Umbilical cord (tissue), 2 donors: ENCODE data around the gene MSTO1. TPM values are rescaled to one million over a fixed set of nuclear protein-coding genes. Genes with fewer than 3 reads are reported as not detected.
"Not testable (repeated sequence)": the region's sequence is repeated elsewhere in the genome, so short reads cannot be mapped to it uniquely, and the experiment has no call there.

Experiments
- DNase-seq: peaks from one replicate; pipeline ENCODE4 v3.0.0-alpha.2; 2015; ENCODE audit warnings: low spot score
- total RNA-seq: library from RNA; depleted of rRNA; stranded (reverse); fragments of >200 nt; gene quantifications from one replicate; pipeline ENCODE4 v1.2.3, GENCODE V29; 2014; ENCODE audit warnings: low replicate concordance; ENCODE audit not compliant: insufficient read depth

MSTO1 gene
- total RNA-seq, 1 donor from 2014 or later = 7.9 TPM

DNA sequence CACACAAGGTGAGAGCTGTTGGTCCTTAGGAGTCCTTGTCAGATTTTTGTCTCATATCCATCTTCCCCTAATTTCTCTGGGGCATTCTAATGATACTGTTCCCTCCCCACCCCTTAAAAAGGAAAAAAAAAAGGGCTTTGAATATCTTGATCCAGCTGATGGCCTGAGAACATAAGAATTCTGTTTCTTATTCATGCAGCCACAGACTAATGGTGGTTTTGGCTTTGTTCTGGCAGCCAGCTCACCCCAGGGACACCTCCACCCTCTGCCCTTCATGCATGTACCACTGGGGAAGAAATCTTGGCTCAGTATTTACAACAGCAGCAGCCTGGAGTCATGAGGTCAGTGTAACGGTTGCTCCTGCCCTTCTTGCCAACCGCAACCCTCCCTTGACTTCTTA, 3.2 kb downstream of the MSTO1 start:
- DNase-seq = not testable (repeated sequence)

DNA sequence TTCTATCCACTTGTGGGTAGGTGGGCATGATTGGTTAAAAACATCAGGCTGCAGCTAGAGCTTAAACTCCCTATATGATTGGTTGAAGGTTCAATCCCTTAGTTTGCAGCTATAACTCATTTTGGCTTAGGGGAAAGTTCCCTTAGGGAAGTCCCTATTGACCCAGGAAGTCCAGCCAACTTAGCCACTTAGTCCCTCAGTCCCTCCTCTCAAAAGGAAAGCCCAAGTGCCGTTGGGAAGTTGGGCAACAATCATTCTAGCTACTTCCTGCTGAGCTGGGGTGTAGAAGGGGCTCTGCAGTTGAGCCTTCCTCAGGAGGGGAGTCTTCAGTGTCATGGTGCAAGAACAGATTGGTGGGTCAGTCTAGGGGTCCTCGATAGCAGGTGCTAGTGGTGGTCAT, 12.2 kb downstream of the MSTO1 start:
- no peak for DNase-seq

DNA sequence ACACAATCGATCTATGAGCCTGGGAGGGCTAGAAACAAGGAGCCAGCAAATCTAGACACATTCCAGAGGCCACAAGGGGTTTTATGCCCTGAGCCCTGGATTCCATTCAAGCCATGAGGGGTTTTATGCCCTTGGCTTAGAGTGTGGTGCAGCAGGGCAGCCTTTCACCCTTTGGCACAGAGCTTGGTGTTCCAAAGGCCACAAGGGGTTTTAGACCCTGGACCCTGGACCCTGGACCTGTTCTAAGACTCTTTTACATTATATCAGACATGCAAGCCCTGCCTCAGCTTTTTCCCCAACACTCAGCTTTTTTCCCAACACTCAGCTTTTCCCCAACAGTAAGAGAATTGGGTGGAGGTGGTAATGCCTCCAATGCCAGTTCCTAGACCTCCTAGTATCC, 13.3 kb downstream of the MSTO1 start:
- DNase-seq = no peak

DNA sequence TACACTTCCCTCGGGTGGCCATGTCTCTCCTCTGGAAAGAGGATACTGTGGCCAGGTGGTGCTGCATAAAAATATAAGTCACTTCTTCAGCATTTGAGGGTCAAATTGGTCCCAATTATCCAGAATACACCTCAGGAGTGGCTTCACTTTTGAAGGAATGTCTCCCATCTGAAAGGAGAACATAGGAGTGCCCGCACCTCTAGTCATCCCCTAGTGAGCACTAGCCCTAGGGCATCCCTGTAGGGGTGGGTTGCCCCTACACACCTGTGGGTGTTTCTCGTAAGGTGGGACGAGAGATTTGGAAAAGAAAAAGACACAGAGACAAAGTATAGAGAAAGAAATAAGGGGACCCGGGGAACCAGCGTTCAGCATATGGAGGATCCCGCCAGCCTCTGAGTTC, 16.4 kb downstream of the MSTO1 start:
- DNase-seq = not testable (repeated sequence)

DNA sequence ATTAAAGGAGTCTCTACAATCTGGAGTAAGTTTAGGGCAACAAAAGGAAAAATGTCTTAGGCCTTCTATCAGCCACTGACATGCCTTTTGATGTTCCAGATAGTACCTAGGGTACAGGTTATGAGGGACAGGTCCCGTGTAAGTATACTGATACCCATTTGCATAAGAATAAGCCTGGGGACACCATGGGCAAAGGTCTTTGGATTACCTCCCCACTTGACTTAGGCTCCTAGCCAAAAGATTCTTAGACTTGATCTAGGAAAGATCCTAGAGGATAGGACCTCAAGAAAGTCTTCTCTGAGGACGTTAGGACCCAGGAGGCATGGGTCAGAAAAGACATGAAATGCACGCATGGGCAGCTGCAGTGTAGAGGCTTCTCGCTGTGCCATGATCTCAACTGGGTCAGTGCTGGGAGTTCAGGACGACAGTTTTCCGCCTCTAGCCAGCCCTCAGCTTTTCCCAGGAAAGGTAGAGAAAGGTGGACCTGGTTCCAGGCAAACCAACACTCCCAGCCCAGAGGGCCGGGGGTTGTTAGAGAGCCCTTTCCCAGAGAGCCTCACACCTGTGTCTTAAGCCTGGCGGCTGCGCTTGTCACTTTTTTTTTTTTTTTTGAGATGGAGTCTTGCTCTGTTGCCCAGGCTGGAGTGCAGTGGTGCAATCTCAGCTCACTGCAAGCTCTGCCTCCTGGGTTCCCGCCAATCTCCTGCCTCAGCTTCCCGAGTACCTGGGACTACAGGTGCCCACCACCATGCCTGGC, 26.6 kb downstream of the MSTO1 start:
- DNase-seq = no peak

DNA sequence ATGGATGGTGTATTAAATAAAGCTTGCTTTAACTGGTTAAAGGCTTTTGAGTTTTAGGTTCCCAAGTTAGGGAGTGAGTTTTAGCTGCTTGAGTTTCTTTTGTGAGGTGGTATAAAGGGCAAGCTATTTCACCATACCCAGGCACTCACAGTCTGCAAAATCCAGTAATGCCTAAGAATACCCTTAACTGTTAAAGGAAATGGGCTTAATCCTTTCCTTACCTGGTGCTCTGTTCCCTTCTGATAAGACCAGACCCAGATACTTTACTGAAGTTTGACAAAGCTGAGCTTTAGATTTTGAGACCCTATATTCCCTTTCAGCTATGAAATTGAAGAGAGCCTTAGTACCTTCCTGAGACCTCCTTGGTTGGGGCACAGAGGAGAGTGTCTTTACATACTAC, 30.3 kb downstream of the MSTO1 start:
- no peak for DNase-seq

DNA sequence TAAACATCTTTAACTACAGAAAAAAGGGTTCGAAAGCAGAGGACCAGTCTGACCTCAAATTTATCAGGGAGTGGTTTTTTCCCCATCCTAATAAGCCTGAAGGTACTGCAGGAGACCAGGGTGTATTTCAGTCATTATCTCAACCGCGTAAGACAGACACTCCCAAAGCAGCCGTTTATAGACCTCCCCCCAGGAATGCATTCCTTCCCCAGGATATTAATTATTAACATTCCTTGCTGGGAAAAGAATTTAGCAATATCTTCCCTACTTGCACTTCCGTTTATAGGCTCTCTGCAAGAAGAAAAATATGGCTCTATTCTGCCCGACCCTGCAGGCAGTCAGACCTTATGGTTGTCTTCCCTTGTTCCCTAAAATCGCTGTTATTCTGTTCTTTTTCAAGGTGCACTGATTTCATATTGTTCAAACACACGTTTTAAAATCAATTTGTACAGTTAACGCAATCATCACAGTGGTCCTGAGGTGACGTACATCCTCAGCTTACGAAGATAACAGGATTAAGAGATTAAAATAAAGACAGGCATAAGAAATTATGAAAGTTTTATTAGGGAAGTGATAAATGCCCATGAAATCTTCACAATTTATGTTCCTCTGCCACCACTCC, 32.7 kb downstream of the MSTO1 start:
- DNase-seq = not testable (repeated sequence)

DNA sequence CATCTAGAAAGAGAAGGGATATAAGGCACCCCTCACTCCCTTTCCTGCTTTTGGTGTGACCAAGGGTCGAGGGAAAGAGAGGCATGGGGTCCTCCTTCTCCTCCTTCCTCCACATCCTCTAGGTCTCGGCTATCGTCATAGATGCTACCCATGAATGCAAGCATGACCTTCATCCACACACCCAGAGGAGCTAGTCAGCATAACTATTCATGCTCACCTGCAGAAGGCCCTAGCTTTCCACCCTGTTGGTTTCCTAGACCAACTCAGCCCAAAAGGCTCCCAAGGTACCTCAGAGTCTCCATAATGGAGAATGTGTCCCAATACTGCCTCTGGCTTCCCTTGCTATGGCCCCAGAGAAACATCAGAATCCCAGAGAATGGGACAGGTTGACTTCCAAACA, 33.2 kb downstream of the MSTO1 start:
- DNase-seq = no peak

DNA sequence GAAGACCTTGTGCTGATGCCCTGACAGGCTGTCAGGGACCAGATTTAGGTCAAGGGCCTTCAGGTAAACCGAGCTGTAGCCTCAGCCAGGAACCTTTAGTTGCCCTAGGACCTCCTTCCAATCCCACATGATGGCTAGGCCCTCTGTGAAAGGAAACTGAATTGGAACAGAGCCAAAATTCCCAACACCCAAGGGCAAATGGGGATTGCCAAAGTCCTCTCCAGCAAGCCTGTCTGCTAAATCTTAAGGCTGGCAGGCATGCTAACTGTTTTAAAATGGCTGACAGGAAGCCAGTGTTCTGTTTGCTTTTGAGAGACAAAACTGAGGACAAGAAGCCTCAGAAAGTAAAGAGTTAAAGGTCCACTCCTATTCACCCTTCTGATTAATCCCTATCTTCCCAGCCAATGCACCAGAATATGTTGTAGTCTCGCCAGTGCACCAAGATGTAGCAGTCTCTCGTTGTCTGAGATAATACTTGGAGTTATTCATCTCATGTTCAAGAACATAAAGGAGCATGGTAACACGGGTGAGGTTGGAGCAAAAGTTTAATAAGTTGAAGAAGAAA, 35.1 kb downstream of the MSTO1 start:
- DNase-seq = no peak

DNA sequence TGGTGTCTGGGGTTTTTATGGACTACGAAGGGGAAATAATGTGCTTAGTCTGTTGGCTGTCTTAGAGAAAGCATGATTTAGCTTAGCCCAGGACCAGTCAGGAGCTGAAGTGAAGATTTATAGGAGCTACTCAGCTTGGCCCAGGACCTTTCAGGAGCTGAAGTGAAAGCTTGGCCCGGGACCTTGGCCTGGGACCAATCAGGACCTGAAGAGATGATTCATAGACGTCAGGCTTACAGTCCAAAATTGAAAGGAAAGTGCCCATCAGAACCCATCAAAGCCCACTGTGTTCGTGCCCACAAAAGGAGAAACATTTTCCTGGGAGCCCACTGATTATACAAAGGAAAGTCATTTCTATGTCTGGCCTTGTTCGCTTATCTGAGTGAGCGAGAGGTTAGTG, 35.6 kb downstream of the MSTO1 start:
- no peak for DNase-seq

DNA sequence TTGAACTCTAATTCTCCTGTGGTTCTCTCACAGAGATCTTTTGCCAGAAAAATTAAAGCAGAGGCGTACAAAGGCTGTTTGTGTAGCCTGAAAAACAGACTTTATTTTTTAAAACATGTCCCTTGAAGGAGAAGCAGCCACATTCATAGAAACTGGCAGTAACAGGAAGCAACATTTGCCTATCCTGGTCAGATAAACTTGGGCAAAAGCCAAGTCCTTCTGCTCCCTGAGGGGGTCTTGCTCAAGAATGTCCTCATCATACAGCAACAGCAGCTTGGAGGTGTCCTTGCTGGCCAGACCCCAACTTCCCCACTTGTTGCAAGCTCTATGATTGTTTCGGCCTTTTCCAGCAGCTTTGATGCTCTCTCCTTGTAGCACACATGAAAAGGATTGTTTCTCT, 36.3 kb downstream of the MSTO1 start:
- DNase-seq = no peak

DNA sequence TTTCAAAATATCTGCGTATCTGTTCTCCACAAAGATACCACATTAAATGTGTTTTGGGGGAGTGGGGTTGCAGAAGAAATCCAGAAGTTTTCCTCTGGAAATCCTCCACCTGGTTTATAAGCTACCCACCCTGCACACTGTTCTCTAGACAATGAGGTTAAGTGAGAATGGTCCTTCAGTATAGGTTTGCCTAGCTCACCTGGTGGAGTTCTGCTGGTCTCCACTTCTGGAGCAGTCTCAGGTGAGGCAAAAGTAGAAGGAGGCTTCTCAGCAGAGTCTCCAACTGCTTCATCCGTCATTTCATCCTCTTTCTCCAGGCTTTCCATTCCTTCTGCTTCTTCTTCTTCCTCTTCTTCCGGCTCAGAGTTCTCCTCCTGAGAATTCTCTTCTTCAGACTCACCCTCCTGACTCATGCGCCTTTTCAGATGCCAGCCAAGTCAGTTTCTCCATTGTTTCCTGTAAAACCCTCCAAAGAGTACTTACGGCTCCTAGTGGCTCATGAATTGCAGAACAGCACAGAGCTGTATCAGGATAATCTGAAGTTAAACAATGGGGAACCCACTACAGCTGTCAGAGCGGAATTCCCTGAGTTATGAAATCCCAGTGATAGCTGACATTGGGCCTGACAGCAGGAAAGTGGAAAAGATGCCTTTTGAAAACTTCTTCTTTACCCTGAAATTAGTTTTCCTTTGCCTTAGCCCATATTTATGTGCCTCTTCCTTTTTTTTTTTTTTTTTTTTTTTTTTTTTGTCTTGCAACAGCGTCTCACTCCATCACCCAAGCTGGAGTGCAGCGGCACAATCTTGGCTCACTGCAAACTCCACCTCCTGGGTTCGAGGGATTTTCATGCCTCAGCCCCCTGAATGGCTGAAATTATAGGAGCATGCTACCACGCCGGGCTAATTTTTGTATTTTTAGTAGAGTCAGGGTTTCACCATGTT, 38.5 kb downstream of the MSTO1 start:
- DNase-seq = peak; percentile 64

DNA sequence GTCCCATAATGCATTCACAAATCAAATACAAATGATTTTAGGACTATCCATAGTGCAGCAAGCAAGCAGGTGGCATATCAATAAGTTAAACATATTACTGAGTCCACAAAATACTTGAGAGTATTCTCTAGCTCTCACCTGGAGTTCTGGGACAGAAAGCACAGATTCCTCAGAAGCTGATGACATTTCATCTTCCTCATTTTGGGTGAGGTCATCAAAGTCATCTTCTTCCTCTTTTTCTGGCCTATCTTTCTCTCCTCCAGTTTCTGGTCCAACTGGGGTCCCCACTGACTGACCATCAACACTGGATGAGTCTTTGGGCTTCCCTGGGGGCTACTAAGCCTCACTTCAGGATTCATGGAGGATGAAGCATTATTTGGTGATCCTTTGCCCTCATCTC, 39.7 kb downstream of the MSTO1 start:
- DNase-seq = no peak

DNA sequence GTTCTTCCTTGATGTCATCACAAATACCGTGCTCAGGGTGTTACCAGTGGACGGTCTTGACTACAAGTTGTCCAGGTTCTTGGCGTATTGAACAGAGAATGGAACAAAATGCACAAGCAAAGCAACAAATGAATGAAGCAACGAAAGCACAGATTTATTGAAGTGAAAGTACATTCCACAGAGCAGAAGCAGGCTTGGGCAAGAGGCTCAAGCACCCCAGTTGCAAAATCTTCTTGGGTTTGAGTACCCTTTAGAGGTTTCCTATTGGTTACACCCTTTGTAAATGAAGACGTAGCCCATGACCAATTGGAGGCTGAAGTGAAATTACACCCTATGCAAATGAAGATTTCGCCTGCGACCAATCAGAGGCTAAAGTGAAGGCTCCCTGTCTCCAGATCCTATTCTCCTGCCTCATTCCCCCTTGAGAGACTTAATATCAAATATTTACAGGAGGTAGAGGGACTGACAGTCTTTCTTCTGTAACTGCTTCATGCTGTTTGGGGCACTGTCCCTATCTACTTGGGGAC, 40.3 kb downstream of the MSTO1 start:
- DNase-seq = no peak

DNA sequence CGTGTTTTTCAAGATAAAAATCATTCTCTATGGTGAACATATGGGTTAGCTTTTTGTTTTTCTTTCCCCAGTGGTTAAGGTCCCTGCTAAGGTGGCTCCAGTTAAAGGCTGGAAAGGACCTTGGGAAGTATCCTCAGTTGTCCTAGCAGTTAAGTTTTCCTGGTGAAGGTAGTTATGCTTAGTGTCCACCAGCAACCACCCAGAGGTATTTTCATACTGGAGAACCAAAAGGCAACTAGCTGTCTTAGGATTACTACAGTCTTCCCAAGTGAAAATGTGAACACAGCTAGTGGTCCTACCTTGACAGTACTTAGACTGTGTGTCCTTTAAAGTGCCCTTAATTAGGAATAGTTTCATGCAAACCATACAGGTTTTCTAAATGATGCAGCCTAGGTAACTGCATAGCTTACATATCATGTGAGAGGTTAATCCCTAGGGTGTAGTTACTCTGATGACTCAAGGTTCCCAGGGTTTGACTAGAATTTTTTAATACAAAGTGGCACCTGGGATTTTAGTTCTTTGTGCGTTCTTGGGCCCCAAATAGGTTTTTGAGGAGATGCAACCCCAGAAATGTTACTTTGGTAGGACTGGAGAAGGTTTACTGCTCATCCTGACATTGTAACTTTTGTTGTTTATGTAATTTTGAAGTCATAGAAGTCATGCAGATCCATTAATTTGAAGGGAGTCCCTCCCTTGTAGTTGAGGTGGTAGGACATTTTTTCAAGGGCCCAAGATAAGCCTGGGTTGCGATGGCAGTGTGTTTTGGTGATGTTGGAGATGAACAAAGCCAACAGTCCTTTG, 42.0 kb downstream of the MSTO1 start:
- no peak for DNase-seq

DNA sequence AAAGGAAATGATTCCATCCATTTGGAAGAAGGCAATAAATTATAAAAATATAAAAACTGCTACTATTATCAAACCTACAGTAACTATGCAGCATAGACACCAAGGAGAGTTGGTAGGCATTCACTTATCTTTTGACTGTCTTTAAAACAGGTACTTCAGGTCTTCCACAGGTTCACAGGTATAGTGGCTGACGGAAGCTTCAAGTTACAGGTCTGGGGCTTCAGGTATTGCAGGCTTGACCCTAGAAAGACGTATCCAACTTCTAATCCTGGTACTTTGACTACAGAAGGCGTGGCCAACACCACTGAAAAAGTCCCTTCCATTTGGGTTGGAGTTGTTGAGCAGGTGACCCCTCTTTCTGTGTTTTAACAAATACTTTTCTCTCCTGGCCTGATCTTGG, 42.9 kb downstream of the MSTO1 start:
- no peak for DNase-seq

DNA sequence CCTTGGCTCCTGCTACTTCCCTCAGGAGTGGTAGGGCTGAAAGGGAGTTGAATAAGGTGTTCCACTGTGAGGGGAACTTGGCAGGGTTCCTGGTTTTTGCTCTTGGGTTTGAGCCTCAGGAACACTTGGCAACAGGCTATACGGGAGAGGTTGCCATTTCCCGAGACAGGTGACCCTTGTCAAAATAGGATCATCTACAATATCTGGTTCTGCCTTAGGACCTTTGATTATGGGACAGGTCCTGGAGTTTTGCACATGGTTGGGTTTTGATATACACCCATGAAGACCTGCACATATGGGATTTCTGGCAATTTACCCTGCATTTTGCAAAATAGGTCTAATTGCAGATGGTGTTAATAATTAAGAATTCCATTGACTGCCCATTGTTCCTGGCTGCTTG, 47.4 kb downstream of the MSTO1 start:
- no peak for DNase-seq

DNA sequence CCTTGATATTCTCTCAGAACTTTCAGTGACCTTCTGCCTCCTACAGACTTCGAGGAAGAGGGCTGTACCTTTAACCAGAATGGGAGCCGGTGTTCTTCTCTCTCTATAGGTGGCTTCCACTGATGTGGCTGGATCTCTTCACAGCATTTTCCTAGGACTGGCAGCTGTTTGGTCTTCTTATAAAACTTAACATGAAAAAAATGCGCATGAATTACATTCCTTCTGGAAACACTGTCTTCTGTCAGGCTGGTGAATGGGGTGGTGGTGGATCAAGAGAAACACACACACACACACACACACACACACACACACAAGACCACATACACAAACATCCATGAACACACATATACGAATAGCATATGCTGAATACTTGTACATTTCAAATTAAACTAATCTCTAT, 51.2 kb downstream of the MSTO1 start:
- not testable (repeated sequence) for DNase-seq
